Hypothalamus (tissue), 51 donors: ENCODE results near the gene PMPCA.
A peak's percentile ranks its signal among the peaks of the same experiment; 100 is the strongest.
"Not testable (repeated sequence)": the region's sequence is repeated elsewhere in the genome, so short reads cannot be mapped to it uniquely, and the experiment has no call there.

Experiments
- DNase-seq, 51 donors: peaks; one replicate each; lab custom pipeline; 2025; lab: John Stamatoyannopoulos, UW

Gene PMPCA

GRCh38 chr9:136393531-136393930, 16.9 kb upstream of the PMPCA start:
- no peak for DNase-seq

- no peak for DNase-seq
These were observed 16.0 kb upstream of the PMPCA start for GRCh38 chr9:136394312-136395019.

GRCh38 chr9:136395020-136395340, 15.5 kb upstream of the PMPCA start:
- DNase-seq = no peak

- no peak for DNase-seq
These were observed 14.9 kb upstream of the PMPCA start for GRCh38 chr9:136395345-136396218.

- no peak for DNase-seq
These were observed 14.3 kb upstream of the PMPCA start for GRCh38 chr9:136396219-136396515.

- no peak for DNase-seq
These were observed 12.8 kb upstream of the PMPCA start for GRCh38 chr9:136397643-136398042.

GRCh38 chr9:136398286-136398685, 12.2 kb upstream of the PMPCA start:
- no peak for DNase-seq

GRCh38 chr9:136399176-136400037, 11.1 kb upstream of the PMPCA start:
- DNase-seq = no peak

GRCh38 chr9:136400038-136400834, 10.2 kb upstream of the PMPCA start, which contains the start of gene SNAPC4:
TSS of gene SNAPC4 (minus strand) at chr9:136400170. CDS start at chr9:136398428, 1,742 bp downstream.
- peak; percentile 8 to 85 (median 65) for DNase-seq

GRCh38 chr9:136401173-136401922, 9.1 kb upstream of the PMPCA start:
- no peak for DNase-seq

- no peak for DNase-seq
These were observed 8.4 kb upstream of the PMPCA start for GRCh38 chr9:136402067-136402466.

GRCh38 chr9:136403538-136403914, 6.9 kb upstream of the PMPCA start:
- DNase-seq = no peak

GRCh38 chr9:136403915-136404800, 6.3 kb upstream of the PMPCA start:
- no peak for DNase-seq

GRCh38 chr9:136404801-136405136, 5.7 kb upstream of the PMPCA start:
- no peak for DNase-seq

GRCh38 chr9:136405481-136405880, 5.0 kb upstream of the PMPCA start:
- DNase-seq = no peak

GRCh38 chr9:136405904-136406303, 4.6 kb upstream of the PMPCA start:
- not testable (repeated sequence) for DNase-seq

GRCh38 chr9:136407061-136407460, 3.4 kb upstream of the PMPCA start:
- DNase-seq = not testable (repeated sequence)

GRCh38 chr9:136407911-136408310, 2.5 kb upstream of the PMPCA start:
- DNase-seq = no peak
